Measurements from ENCODE around the gene PCOLCE2. TPM values are rescaled to one million over a fixed set of nuclear protein-coding genes. Genes with fewer than 3 reads are reported as not detected.
A peak's percentile ranks its signal among the peaks of the same experiment; 100 is the strongest.

The PCOLCE2 gene
- total RNA-seq, 4 donors from 2014 or later: 13.5 to 88.1 (median 44.2) TPM

DNA sequence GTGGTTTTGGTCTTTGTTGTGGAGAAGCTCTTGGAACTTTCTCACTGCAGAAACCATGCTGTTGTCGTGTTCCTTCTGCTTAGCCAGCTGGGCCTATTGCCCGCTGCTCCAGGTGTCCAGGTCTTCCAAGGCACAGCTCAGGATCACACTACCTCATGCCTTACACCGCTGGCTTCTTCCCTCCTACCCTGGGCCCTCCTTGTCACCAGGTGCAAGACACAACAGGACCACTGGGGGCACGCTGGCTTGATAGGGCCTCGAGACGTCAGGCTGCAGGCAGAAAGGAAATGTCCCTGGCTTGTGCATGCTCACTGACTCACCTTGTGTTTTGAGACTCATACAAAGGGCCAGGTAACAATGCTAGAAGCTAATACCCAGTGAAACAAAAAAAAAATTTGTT, 42.3 kb upstream of the PCOLCE2 start:
- no peaks in the 10 kb centered on the region for H3K36me3 ChIP-seq
- TF ChIP-seq, protein P1, sequence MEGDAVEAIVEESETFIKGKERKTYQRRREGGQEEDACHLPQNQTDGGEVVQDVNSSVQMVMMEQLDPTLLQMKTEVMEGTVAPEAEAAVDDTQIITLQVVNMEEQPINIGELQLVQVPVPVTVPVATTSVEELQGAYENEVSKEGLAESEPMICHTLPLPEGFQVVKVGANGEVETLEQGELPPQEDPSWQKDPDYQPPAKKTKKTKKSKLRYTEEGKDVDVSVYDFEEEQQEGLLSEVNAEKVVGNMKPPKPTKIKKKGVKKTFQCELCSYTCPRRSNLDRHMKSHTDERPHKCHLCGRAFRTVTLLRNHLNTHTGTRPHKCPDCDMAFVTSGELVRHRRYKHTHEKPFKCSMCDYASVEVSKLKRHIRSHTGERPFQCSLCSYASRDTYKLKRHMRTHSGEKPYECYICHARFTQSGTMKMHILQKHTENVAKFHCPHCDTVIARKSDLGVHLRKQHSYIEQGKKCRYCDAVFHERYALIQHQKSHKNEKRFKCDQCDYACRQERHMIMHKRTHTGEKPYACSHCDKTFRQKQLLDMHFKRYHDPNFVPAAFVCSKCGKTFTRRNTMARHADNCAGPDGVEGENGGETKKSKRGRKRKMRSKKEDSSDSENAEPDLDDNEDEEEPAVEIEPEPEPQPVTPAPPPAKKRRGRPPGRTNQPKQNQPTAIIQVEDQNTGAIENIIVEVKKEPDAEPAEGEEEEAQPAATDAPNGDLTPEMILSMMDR (IDR thresholded peaks at IDR 0.05): no peak
- no peak for TF ChIP-seq EP300 (IDR thresholded peaks at IDR 0.05)
- TF ChIP-seq POLR2AphosphoS5 (IDR thresholded peaks at IDR 0.05): no peak
- TF ChIP-seq POLR2A (IDR thresholded peaks at IDR 0.05): no peak
- ATAC-seq: no peak
- no peaks in the 10 kb centered on the region for H3K4me1 ChIP-seq
- 67 to 73% methylated on average over 1 to 6 of the region's 6 CpGs for WGBS, 2 donors (ENCODE audit: low coverage in 1 of 2)
- no peak overlapping the region for H3K4me3 ChIP-seq
- peaks cover 23% of the 10 kb centered on the region for H3K27me3 ChIP-seq
- no peak overlapping the region for H3K27ac ChIP-seq
- H3K9me3 ChIP-seq: no peaks in the 10 kb centered on the region

DNA sequence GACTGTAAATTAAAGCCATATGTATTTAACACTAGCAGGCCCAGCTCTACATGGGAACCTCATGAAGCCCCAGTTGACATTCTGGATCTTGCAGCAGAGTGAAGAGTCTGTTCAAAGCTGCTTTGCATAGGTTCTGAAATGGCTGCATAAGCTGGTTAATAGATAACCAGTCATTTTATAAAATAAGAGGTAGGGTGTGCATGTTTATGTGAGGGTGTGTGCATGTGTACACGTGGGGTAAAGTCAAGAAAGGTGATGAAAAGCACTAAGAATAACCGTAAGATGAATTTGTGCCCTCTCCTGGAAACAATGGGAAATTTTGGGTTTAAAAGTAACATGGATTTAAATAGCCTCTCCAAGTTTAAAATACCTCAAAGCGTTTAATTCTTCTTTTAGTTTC, 41.6 kb upstream of the PCOLCE2 start:
- no peaks in the 10 kb centered on the region for H3K9me3 ChIP-seq
- TF ChIP-seq, protein P1 (IDR thresholded peaks at IDR 0.05): no peak
- no peak for TF ChIP-seq POLR2A (IDR thresholded peaks at IDR 0.05)
- TF ChIP-seq POLR2AphosphoS5 (IDR thresholded peaks at IDR 0.05): no peak
- no peak for TF ChIP-seq EP300 (IDR thresholded peaks at IDR 0.05)

DNA sequence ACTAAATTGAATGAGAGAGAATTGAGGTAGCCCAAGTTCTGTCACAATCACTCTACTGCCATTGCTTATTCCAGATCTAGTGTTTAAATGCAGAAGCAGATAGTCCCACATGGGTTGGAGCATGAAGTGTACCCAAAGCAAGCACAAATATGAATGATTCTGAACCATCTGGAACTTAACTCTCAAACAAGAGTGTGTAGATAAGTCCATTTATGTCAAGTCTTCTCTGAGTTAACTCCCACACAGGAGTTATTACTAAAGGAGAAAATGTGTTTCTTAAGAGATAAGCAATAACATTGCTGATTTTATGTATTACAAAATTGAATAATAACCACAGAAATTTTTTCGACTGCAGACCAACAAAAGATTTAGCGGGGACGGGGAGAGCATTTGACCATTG, 41.0 kb upstream of the PCOLCE2 start:
- ATAC-seq: no peak
- Histone ChIP-seq H3K4me3 (no peak overlapping the region), H3K27me3 (peaks cover 12% of the 10 kb centered on the region), H3K27ac (no peak overlapping the region), H3K9me3 (no peaks in the 10 kb centered on the region), H3K36me3 (no peaks in the 10 kb centered on the region), H3K4me1 (no peaks in the 10 kb centered on the region)
- 80 to 100% methylated on average over 1 to 3 of the region's 3 CpGs for WGBS, 2 donors (ENCODE audit: low coverage in 1 of 2)
- TF ChIP-seq POLR2AphosphoS5 (IDR thresholded peaks at IDR 0.05): no peak
- TF ChIP-seq, protein P1 (IDR thresholded peaks at IDR 0.05): no peak
- TF ChIP-seq POLR2A (IDR thresholded peaks at IDR 0.05): no peak
- TF ChIP-seq EP300 (IDR thresholded peaks at IDR 0.05): no peak

More for the DNA sequence above, 41.6 kb upstream of the PCOLCE2 start:
- Histone ChIP-seq H3K4me3 (no peak overlapping the region), H3K27me3 (peaks cover 18% of the 10 kb centered on the region), H3K4me1 (no peaks in the 10 kb centered on the region), H3K27ac (no peak overlapping the region), H3K36me3 (no peaks in the 10 kb centered on the region)
- 42 to 50% methylated on average over 3 of the region's 3 CpGs for WGBS, 2 donors (ENCODE audit: low coverage in 1 of 2)
- ATAC-seq: no peak

DNA sequence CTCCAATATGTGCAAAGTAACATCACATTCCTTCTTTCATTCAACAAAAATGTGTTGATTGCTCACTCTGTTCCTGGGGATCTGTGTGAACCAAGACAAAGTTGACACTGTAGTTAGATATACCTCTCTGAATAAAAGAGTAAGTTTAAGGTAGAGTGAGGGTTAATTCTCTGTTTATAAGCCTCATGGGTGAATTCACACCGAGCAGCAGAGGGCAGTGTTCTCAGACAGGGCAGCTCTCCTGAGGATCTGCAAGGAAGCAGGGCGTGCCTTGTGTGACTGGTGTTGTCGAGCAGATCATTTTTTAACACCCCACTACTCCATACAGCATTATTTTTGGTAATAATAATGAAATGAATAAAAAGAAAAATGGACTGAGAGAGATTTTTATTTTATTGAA, 40.2 kb upstream of the PCOLCE2 start:
- WGBS, 2 donors (ENCODE audit: low coverage in 1 of 2): 24 to 28% methylated on average over 3 of the region's 3 CpGs
- ATAC-seq: no peak
- Histone ChIP-seq H3K27me3 (peaks cover 12% of the 10 kb centered on the region), H3K4me3 (no peak overlapping the region), H3K27ac (no peak overlapping the region), H3K9me3 (peaks cover 0 to 5% (median 0%) of the 10 kb centered on the region in 3 donors), H3K36me3 (no peaks in the 10 kb centered on the region), H3K4me1 (no peaks in the 10 kb centered on the region)
- TF ChIP-seq, protein P1 (IDR thresholded peaks at IDR 0.05): peak in 1 of 4 experiments; percentile 43
- no peak for TF ChIP-seq POLR2AphosphoS5 (IDR thresholded peaks at IDR 0.05)

DNA sequence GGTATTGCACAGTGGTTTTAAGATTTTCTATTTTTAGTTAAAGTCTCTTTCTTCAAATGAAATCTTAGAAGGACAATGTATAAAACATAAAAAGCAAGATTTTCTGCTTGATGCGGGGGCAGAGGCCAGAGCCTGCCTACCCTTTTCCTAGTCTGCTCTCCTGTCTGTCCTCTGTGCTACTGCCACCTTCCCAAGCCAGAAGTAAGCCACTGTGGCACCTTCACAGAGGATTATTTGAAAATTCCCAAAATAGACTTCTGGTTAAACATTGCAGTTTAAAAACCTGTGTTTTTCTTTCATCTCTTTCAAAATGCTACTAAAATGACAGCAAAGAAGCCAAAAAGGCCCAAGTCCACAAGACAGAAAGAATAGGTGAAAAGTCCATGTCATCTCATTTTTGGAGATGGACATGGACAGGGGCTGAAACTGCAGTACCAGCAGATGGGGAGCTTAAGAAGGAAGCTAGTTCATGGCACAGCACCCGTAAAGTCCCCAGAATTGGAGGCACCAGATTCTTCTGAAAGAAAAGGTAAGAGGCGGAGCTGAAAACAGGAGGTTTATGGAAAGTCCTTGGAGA, 37.6 kb upstream of the PCOLCE2 start:
- Histone ChIP-seq H3K9me3 (peaks cover 0 to 5% (median 0%) of the 10 kb centered on the region in 3 donors), H3K4me1 (no peaks in the 10 kb centered on the region), H3K27me3 (peaks cover 12% of the 10 kb centered on the region), H3K36me3 (no peaks in the 10 kb centered on the region), H3K27ac (no peak overlapping the region), H3K4me3 (no peak overlapping the region)
- TF ChIP-seq EP300 (IDR thresholded peaks at IDR 0.05) (no peak), POLR2A (IDR thresholded peaks at IDR 0.05) (no peak), POLR2AphosphoS5 (IDR thresholded peaks at IDR 0.05) (no peak)
- TF ChIP-seq, protein P1 (IDR thresholded peaks at IDR 0.05): no peak
- ATAC-seq: no peak
- WGBS, 2 donors (ENCODE audit: low coverage in 1 of 2): 91 to 96% methylated on average over 3 of the region's 3 CpGs

All from gastroesophageal sphincter (tissue), 4 donors.